SU-DHL-6 (cell line): ENCODE results near the gene ZBTB24.
A peak's percentile ranks its signal among the peaks of the same experiment; 100 is the strongest.

Experiments
- CTCF ChIP-seq: fragments of 200-600 bp; sonication (generic); IDR thresholded peaks from one replicate; pipeline ENCODE4 v1.5.1; 2017; ENCODE audit warnings: antibody characterized with exemption, mild to moderate bottlenecking, low read length, moderate library complexity; ENCODE audit not compliant: insufficient read depth, poor library complexity, severe bottlenecking
- EZH2phosphoT487 ChIP-seq: fragments of 200-600 bp; sonication (generic), shearing (Covaris generic); conservative IDR thresholded peaks from 2 replicates; pipeline ENCODE4 v1.6.1; 2018; ENCODE audit warnings: mild to moderate bottlenecking, antibody characterized with exemption, low read length, moderate library complexity, mixed read lengths

- TF ChIP-seq CTCF, result peak; percentile 19
- no peak for TF ChIP-seq EZH2phosphoT487
Measured at GRCh38 chr6:109441069-109441816, 41.8 kb downstream of the ZBTB24 start.
